Stimulated activated naive CD8-positive, alpha-beta T cell treated with anti-CD3 and anti-CD28 coated beads, Interleukin-15, amount 100 ng/mL, for 72 hours (primary cell): ENCODE measurements around the gene TAB2.
"Not testable (repeated sequence)": the region's sequence is repeated elsewhere in the genome, so short reads cannot be mapped to it uniquely, and the experiment has no call there.

Source experiments
- ATAC-seq: fragments of 150-1000 bp; cut with Tn5 transposase; 2 replicates; pipeline ENCODE4 v1.10.0; 2021; ENCODE audit warnings: mild to moderate bottlenecking, moderate library complexity
- DNase-seq, 2 donors: peaks; one replicate each; pipeline ENCODE4 v3.0.0; 2021 to 2022
- H3K27ac Mint-ChIP-seq, 2 donors: one replicate each; pipeline ENCODE4 v1.8.0; 2022; ENCODE audit warnings: mild to moderate bottlenecking in 2 of 2, mixed read lengths in 2 of 2, moderate library complexity in 2 of 2
- H3K27me3 Mint-ChIP-seq: one replicate; pipeline ENCODE4 v1.8.0; 2022; ENCODE audit warnings: mixed read lengths
- H3K4me1 Mint-ChIP-seq: one replicate; pipeline ENCODE4 v1.8.0; 2022; ENCODE audit warnings: mild to moderate bottlenecking, mixed read lengths
- H3K4me3 Mint-ChIP-seq, 2 donors: one replicate each; pipeline ENCODE4 v1.8.0; 2022; ENCODE audit warnings: mild to moderate bottlenecking in 2 of 2, mixed read lengths in 2 of 2, moderate library complexity in 1 of 2
- H3K9me3 Mint-ChIP-seq, 2 donors: one replicate each; pipeline ENCODE4 v1.8.0; 2022; ENCODE audit warnings: mixed read lengths in 2 of 2

The TAB2 gene

GRCh38 chr6:149443411-149444181, 126.1 kb downstream of the TAB2 start:
- Mint-ChIP-seq H3K27ac (peak overlapping the region in 1 of 2 donors; percentile 35), H3K9me3 (no peaks in the 10 kb centered on the region), H3K4me1 (peaks cover 44% of the 10 kb centered on the region), H3K4me3 (no peak overlapping the region), H3K27me3 (no peaks in the 10 kb centered on the region)
- ATAC-seq, result peak; percentile 34
- no peak for DNase-seq

- Mint-ChIP-seq H3K4me1 (peaks cover 39% of the 10 kb centered on the region), H3K27ac (peak overlapping the region in 1 of 2 donors; percentile 45)
- not testable (repeated sequence) for H3K27me3 Mint-ChIP-seq, DNase-seq, H3K4me3 Mint-ChIP-seq, H3K9me3 Mint-ChIP-seq
- ATAC-seq, result peak; percentile 19
These were observed 127.0 kb downstream of the TAB2 start for GRCh38 chr6:149444360-149445094.

- H3K4me3 Mint-ChIP-seq, result no peak overlapping the region
- ATAC-seq, result peak; percentile 86
- no peaks in the 10 kb centered on the region for H3K27me3 Mint-ChIP-seq
- H3K9me3 Mint-ChIP-seq, result no peaks in the 10 kb centered on the region
- peaks cover 36% of the 10 kb centered on the region for H3K4me1 Mint-ChIP-seq
- H3K27ac Mint-ChIP-seq, result peak overlapping the region in 1 of 2 donors; percentile 45
- peak; percentile 45 to 73 for DNase-seq
These were observed 127.6 kb downstream of the TAB2 start for GRCh38 chr6:149445095-149445466.

- Mint-ChIP-seq H3K4me3 (no peak overlapping the region), H3K27ac (peak overlapping the region in 1 of 2 donors; percentile 53), H3K27me3 (no peaks in the 10 kb centered on the region), H3K9me3 (no peaks in the 10 kb centered on the region), H3K4me1 (peaks cover 39% of the 10 kb centered on the region)
- DNase-seq, result no peak
- ATAC-seq, result peak; percentile 52
These were observed 128.1 kb downstream of the TAB2 start for GRCh38 chr6:149445573-149445972.

GRCh38 chr6:149446791-149447376, 129.4 kb downstream of the TAB2 start:
- no peak for DNase-seq
- ATAC-seq, result no peak
- H3K9me3 Mint-ChIP-seq, result no peaks in the 10 kb centered on the region
- no peaks in the 10 kb centered on the region for H3K27me3 Mint-ChIP-seq
- H3K4me1 Mint-ChIP-seq, result peaks cover 46% of the 10 kb centered on the region
- no peak overlapping the region for H3K4me3 Mint-ChIP-seq
- peak overlapping the region in 1 of 2 donors; percentile 77 for H3K27ac Mint-ChIP-seq

- H3K4me1 Mint-ChIP-seq, result peaks cover 52% of the 10 kb centered on the region
- H3K27ac Mint-ChIP-seq, result no peak overlapping the region
- no peaks in the 10 kb centered on the region for H3K9me3 Mint-ChIP-seq
- ATAC-seq (no peak), DNase-seq (no peak)
- no peaks in the 10 kb centered on the region for H3K27me3 Mint-ChIP-seq
- no peak overlapping the region for H3K4me3 Mint-ChIP-seq
These were observed 131.4 kb downstream of the TAB2 start for GRCh38 chr6:149448821-149449453.

- no peaks in the 10 kb centered on the region for H3K9me3 Mint-ChIP-seq
- DNase-seq, result no peak
- peaks cover 53% of the 10 kb centered on the region for H3K4me1 Mint-ChIP-seq
- ATAC-seq, result no peak
- peak overlapping the region in 1 of 2 donors; percentile 46 for H3K4me3 Mint-ChIP-seq
- H3K27me3 Mint-ChIP-seq, result no peaks in the 10 kb centered on the region
- no peak overlapping the region for H3K27ac Mint-ChIP-seq
These were observed 132.5 kb downstream of the TAB2 start for GRCh38 chr6:149449831-149450678.

GRCh38 chr6:149450679-149451375, 133.3 kb downstream of the TAB2 start:
- Mint-ChIP-seq H3K4me1 (peaks cover 49% of the 10 kb centered on the region), H3K4me3 (peak overlapping the region in 1 of 2 donors; percentile 46), H3K9me3 (no peaks in the 10 kb centered on the region), H3K27ac (peak overlapping the region in 1 of 2 donors; percentile 86), H3K27me3 (no peaks in the 10 kb centered on the region)
- ATAC-seq, result peak; percentile 7
- DNase-seq, result no peak

GRCh38 chr6:149451376-149452036, 134.0 kb downstream of the TAB2 start:
- ATAC-seq (peak; percentile 25), DNase-seq (no peak)
- no peak overlapping the region for H3K4me3 Mint-ChIP-seq
- H3K9me3 Mint-ChIP-seq, result no peaks in the 10 kb centered on the region
- H3K27me3 Mint-ChIP-seq, result no peaks in the 10 kb centered on the region
- peaks cover 42% of the 10 kb centered on the region for H3K4me1 Mint-ChIP-seq
- peak overlapping the region in 1 of 2 donors; percentile 59 for H3K27ac Mint-ChIP-seq

- DNase-seq (no peak), ATAC-seq (no peak)
- Mint-ChIP-seq H3K9me3 (no peaks in the 10 kb centered on the region), H3K27me3 (no peaks in the 10 kb centered on the region), H3K4me3 (no peak overlapping the region), H3K27ac (peak overlapping the region in 1 of 2 donors; percentile 59), H3K4me1 (peaks cover 36% of the 10 kb centered on the region)
These were observed 134.8 kb downstream of the TAB2 start for GRCh38 chr6:149452037-149452939.

GRCh38 chr6:149453597-149454345, 136.3 kb downstream of the TAB2 start:
- DNase-seq (no peak), ATAC-seq (no peak)
- Mint-ChIP-seq H3K4me3 (no peak overlapping the region), H3K27ac (no peak overlapping the region), H3K27me3 (no peaks in the 10 kb centered on the region), H3K4me1 (peaks cover 37% of the 10 kb centered on the region), H3K9me3 (no peaks in the 10 kb centered on the region)

- no peaks in the 10 kb centered on the region for H3K9me3 Mint-ChIP-seq
- ATAC-seq, result no peak
- no peak overlapping the region for H3K27ac Mint-ChIP-seq
- no peak overlapping the region for H3K4me3 Mint-ChIP-seq
- no peaks in the 10 kb centered on the region for H3K27me3 Mint-ChIP-seq
- DNase-seq, result no peak
- H3K4me1 Mint-ChIP-seq, result peaks cover 41% of the 10 kb centered on the region
These were observed 136.9 kb downstream of the TAB2 start for GRCh38 chr6:149454346-149454848.
